AML-193 (cell line): ENCODE measurements around the gene UBN1.
"Not testable (repeated sequence)": the region's sequence is repeated elsewhere in the genome, so short reads cannot be mapped to it uniquely, and the experiment has no call there.

Source experiments
- DNase-seq, 2 experiments: peaks; one replicate each; lab custom pipeline; 2025; lab: John Stamatoyannopoulos, UW

Gene UBN1

DNA sequence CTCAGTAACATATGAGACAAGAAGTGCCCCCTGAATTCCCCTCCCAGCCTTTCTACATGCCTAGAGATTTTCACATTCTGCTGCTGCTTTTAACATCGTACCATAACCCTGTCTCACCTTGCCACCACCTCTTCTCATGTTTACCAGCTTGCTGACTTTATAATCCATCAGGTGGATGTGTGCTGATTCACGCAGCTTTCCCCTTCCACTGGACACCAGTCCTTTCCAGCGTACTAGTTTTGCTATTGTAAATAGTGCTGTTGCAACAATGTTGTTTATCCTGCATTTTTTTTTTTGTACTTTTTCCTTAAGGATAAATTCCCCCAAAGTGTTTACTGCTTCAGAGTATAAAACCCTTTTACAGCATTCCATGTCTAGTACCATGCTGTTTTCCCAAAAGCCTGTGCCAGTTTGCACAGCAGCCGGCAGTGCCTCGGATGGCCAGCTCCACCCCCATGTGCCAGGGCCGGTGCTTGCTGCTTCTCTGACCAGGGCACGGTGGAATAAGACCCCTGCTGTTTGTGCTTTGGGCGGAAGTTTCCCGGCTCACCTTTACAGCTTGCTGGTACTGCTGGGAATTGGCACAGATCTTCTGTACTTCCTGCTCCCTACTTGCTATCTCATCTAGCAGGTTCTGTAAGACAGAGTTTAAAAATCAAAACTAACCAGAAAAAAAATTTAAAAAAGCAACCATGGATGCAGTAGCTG lies 41.3 kb downstream of the UBN1 start:
- no peak for DNase-seq

- no peak for DNase-seq
Measured at GRCh38 chr16:4890026-4890425, 42.7 kb downstream of the UBN1 start.

GRCh38 chr16:4890686-4891085 lies 43.4 kb downstream of the UBN1 start:
- DNase-seq = no peak

DNA sequence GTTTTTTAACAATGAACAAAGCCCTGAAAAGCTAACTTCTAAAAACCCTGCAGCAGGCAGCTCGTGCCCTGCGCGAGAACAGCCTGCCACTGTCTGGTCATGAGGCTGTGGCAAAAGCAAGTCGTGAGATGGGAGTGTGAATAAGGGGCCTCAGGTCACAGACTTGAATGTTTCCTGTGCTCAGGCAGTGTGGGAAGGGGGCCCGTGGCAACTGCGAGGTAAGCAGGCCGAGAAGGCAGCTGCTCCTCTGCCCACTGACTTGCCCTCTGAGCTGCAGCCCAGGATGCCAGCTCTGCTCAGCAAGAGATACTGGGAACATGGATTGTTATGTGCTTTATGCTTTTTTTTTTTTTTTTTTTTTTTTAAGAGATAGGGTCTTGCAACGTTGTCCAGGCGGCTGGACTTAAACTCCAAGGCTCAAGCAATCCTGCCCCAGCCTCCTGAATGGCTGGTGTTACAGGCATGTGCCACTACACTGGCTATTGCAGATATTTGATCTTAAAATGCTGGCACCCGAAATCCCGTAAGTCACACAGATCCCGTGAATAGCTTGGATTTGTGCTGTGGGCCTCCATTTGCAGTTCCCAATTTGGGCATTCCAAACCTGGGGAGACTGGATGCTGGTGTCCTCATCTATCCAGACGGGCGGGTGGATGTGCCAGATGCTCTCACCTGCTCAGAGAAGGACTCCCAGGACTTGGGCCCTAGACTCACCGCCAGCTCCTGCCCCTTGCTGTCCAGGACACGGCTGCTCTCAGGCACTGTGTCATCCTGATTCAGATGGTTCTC lies 44.0 kb downstream of the UBN1 start:
- DNase-seq = no peak

GRCh38 chr16:4891886-4892216 lies 44.6 kb downstream of the UBN1 start:
- no peak for DNase-seq

- DNase-seq = no peak
Measured at GRCh38 chr16:4892361-4893102, 45.3 kb downstream of the UBN1 start.

DNA sequence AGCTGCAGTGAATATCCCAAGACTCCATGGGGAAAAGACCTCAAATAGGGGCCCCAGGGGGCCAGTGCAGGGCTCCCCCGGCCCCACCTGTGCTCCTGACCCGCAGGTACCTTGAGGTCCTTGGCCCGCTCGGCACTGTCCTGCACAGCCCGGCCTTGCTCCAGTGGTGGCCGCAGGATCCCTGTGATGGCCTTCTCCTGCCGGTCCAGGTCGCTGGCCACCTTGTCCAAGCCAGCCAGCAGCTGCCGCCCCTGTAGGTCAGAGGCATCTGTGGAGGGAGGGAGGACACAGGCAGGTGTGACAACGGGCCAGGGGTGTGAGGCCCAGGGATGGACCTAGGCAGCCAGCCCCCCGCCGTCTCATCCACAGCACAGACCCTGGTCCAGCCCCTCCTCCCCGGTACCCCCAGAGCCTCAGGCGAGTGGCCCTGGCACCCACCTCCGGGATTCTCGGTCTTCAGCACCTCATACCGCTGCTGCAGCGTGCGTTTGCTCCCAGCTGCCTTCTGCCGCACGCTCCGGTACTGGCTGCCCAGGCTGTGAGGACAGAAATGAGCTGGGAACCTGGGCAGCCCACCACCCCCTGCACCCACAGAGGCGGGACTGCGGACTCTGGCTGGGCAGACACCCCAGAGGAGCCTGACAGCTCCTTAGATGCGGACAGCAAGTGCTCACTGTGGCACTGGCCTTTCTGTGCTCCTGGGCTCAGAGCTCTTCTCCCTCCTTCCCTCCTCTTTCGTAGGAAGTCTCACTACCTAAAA lies 46.0 kb downstream of the UBN1 start:
- DNase-seq = no peak

GRCh38 chr16:4894276-4895150 lies 47.2 kb downstream of the UBN1 start:
- DNase-seq = no peak

DNA sequence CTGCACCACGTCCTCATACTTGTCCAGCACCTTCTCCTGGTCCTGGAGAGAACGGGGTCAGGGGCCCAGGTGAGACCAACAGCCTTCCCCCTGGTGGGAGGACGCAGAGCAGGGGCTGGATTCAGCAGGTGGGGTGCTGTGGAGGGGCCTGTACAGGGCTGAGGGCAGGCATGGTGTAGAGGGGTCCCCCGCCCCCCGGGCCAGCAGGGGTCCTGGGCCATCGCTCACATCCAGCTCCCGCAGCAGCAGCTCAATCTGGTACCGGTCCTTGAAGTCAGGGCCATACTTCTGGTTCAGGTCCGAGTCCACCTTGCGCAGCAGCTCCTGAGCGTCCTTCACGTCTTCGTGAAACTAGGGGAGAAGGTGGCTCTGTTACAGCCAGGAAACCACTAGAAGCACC lies 48.1 kb downstream of the UBN1 start:
- DNase-seq = no peak

DNA sequence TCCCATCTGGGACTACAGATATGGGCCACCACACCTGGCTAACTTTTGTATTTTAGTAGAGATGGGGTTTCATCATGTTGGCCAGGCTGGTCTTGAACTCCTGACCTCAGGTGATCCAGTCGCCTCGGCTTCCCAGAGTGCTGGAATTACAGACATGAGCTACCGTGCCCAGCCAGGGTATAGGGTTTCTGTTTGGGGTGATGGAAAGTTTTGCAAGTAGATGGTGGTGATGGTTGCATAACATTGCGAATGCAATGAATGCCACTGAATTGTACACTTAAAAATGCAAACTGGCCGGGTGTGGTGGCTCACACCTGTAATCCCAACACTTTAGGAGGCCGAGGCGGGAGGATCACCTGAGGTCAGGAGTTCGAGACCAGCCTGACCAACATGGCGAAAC lies 49.5 kb downstream of the UBN1 start:
- DNase-seq = not testable (repeated sequence)

- DNase-seq = no peak
Measured at GRCh38 chr16:4897328-4897727, 50.0 kb downstream of the UBN1 start.

DNA sequence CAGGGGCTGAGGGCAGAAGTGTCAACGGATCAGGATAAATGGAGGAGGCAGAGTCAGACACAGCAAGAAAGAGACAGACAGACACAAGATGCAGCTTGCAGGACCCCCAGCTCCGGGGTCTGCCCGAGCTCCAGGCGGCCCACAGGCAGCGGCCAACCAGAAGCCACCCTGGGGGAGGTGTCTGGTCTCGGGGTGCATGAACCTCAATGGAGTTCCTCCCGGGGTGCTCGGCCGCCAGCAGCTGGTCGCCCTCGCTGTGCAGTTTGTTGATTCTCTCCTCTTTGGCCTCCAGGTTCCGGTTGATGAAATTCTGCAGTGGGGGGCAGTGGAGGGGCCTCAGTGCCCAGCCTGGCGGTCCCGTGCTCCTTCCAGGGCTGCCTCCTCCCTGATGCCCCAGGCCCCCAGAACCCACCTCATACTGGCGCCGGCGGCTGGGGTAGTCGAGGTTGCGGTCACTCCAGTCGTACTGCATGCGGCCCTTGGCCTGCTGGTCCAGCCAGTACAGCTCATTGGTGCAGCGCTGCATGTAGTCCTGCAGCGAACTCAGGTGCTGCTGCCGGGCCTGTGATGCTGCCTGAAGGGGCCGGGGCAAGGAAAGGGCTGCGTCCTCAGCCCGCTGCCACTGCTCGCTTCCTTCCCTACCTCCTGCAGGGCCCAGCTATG lies 51.7 kb downstream of the UBN1 start:
- DNase-seq = no peak

DNA sequence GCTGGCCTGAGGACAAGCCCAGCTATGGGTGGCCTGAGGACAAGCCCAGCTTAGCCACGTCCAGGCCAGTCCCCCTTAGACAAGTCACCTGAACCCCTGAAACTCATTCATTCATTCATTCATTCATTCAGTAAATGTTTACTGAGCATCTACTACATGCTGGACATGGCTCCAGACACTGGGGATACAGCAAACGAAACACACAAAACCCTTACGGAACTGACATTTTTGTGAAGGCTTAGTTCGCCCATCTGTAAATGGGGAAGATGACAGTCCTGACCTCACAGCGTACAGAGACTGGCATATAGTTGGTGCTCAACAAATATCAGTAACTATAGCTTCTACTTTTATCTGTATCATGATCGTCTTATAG lies 52.2 kb downstream of the UBN1 start:
- no peak for DNase-seq

DNA sequence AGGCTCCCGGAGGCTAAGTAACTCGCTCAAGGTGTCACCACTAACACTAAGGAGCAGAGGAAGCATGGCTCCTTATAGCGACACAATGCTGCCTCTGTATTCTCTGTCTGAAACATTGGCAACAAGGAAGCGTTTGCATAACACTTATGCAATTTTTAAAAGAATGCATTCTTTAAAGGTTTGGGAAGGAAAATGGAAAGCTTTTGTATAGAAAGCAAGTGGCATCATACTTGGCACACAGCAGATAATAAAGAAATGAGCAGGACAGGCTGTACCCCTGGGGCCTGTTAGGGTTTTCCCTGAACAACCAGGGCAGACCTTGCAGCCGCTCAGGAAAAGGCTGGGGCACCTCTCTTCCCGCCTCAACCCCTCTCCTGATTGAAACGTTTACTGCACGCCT lies 52.8 kb downstream of the UBN1 start:
- no peak for DNase-seq

DNA sequence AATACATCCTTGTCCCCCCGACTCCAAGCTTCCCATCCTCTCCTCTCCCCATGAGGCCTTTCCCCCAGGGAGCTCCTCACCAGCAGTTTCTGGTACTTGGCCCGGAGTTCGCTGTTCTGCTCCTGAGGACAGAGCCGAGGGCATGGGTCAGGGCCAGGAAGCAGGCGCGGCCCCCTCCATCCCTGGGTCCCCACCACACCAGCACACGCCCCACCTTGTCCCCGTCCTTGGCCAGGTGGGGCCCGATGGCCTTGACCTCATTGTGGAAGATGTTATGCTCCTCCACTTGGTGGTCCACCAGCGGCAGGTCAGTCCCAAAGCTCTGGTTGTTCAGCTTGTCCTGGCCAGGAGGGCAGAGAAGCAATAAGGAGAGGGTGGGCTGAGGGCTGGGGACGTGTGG lies 53.5 kb downstream of the UBN1 start:
- no peak for DNase-seq

DNA sequence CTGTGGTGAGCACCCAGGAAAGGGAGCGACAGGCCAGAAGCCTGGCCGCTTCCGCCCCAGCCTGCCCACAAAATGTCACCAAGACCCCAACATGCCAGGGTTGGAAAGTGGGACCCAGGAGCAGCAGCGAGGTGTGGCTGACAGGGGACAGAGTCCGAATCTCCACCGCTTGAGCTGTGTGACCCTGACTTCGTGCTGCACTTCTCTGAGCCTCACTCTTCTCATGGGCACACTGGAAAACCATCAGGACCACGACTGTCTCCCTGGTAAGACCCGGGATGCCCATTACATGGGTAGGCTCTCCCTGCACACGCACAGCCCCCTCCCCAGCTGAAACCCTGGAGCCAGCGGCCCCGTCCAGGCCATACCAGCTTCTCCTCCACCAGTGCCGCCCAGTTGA lies 54.8 kb downstream of the UBN1 start:
- no peak for DNase-seq

DNA sequence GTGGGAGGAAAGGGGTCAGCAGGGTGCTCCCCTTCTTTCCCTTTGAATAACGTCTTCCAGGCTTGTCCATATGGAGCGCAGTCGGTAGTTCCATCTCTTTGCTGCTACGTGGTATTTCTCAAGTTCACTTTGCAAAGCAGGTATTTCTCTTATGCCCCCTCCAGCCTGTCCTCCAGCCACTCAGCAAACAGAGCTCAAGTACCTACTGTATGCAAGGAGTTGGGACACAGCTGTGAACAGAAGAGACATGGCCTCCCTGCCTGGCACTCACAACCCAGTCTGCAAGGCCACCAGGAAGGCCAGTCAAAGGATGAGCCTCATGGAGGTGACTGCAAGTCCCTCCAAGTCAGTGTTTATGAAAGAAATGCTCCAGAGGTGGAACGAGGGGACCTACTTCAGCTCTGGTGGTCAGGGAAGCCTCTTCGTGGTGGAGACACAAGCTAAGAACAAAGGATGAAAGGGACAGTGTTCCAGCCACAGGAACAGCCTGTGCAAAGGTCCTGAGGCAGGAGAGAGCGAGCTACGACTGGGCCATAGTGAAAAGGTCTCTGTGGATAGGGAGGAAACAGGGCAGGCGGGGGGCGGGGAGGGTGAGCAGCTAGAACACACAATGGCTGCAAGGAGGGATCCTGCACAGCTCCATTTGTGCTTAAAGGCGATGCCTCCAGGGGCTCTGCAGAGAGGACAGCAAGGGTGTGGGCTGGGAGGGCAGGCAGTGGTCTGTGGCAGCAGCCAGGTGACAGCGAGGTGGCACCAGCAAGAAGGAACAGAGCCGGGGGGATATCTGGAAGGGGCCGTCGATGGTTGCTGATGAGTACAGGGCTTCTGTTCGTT lies 57.0 kb downstream of the UBN1 start:
- DNase-seq = no peak

DNA sequence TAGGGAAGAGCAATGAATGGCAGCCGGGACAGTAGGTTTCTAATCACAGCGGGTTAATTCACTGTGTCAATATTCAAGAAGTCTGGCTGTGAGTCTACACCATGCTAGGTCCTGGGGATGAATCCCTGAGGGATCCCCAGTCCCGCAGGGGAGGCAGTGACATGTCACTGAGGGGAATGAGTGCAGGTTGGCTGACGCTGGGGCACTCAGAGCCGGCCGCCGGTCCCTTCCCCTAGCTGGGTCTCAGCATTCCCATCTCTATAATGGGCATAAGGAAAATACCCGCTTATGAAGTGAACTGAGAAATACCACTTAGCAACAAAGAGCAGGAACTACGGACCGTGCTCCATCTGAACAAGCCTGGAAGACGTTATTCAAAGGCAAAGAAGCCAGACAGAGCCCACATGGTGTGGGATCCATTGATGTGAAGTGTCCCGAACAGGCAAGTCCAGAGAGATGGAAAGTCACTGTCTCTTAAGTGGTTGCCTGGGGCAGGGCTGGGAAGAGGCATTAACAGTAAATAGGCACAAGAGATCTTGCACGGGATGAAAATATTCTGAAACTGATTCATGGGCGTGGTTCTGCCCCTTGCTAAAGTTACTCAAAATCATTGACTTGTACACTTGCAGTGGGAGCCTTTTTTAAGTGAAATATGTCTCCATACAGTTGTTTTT lies 57.8 kb downstream of the UBN1 start:
- no peak for DNase-seq

GRCh38 chr16:4908854-4909401 lies 61.6 kb downstream of the UBN1 start:
- DNase-seq = no peak
